ENCODE results near the gene SHISA9. TPM values are rescaled to one million over a fixed set of nuclear protein-coding genes. Genes with fewer than 3 reads are reported as not detected.

The SHISA9 gene
- total RNA-seq, 1 donor from 2014 or later: 5.3 TPM

- no peaks in the 10 kb centered on the region for H3K36me3 Mint-ChIP-seq
- no peaks in the 10 kb centered on the region for H3K27me3 Mint-ChIP-seq
- no peak overlapping the region for H3K27ac Mint-ChIP-seq
- TF ChIP-seq CTCF (conservative IDR thresholded peaks at IDR 0.05): no peak
- no peak for DNase-seq (ENCODE audit: extremely low spot score, unreplicated experiment)
- H3K9me3 Mint-ChIP-seq: no peaks in the 10 kb centered on the region
- no peaks in the 10 kb centered on the region for H3K4me1 Mint-ChIP-seq (ENCODE audit: unreplicated experiment)
- H3K4me3 Mint-ChIP-seq: no peak overlapping the region
Measured at GRCh38 chr16:13084331-13084730, 182.9 kb downstream of the SHISA9 start.

GRCh38 chr16:13093661-13094060 lies 192.3 kb downstream of the SHISA9 start:
- Mint-ChIP-seq H3K4me1 (ENCODE audit: unreplicated experiment) (no peaks in the 10 kb centered on the region), H3K4me3 (no peak overlapping the region), H3K36me3 (no peaks in the 10 kb centered on the region), H3K27me3 (no peaks in the 10 kb centered on the region), H3K9me3 (peaks cover 8% of the 10 kb centered on the region), H3K27ac (no peak overlapping the region)
- no peak for DNase-seq (ENCODE audit: extremely low spot score, unreplicated experiment)
- no peak for TF ChIP-seq CTCF (conservative IDR thresholded peaks at IDR 0.05)

GRCh38 chr16:13095061-13095460 lies 193.7 kb downstream of the SHISA9 start:
- Mint-ChIP-seq H3K9me3 (peaks cover 8% of the 10 kb centered on the region), H3K4me3 (no peak overlapping the region), H3K27me3 (no peaks in the 10 kb centered on the region), H3K27ac (no peak overlapping the region), H3K36me3 (no peaks in the 10 kb centered on the region), H3K4me1 (ENCODE audit: unreplicated experiment) (no peaks in the 10 kb centered on the region)
- DNase-seq (ENCODE audit: extremely low spot score, unreplicated experiment): no peak
- TF ChIP-seq CTCF (conservative IDR thresholded peaks at IDR 0.05): no peak

GRCh38 chr16:13098536-13098935 lies 197.1 kb downstream of the SHISA9 start:
- Mint-ChIP-seq H3K4me3 (no peak overlapping the region), H3K36me3 (no peaks in the 10 kb centered on the region), H3K9me3 (peaks cover under 1% of the 10 kb centered on the region), H3K4me1 (ENCODE audit: unreplicated experiment) (no peaks in the 10 kb centered on the region), H3K27ac (no peak overlapping the region), H3K27me3 (no peaks in the 10 kb centered on the region)
- TF ChIP-seq CTCF (conservative IDR thresholded peaks at IDR 0.05): no peak
- DNase-seq (ENCODE audit: extremely low spot score, unreplicated experiment): no peak

GRCh38 chr16:13099822-13100221 lies 198.4 kb downstream of the SHISA9 start:
- H3K4me3 Mint-ChIP-seq: no peak overlapping the region
- H3K36me3 Mint-ChIP-seq: no peaks in the 10 kb centered on the region
- no peak overlapping the region for H3K27ac Mint-ChIP-seq
- DNase-seq (ENCODE audit: extremely low spot score, unreplicated experiment): no peak
- H3K4me1 Mint-ChIP-seq (ENCODE audit: unreplicated experiment): no peaks in the 10 kb centered on the region
- H3K9me3 Mint-ChIP-seq: peaks cover 7% of the 10 kb centered on the region
- TF ChIP-seq CTCF (conservative IDR thresholded peaks at IDR 0.05): no peak
- H3K27me3 Mint-ChIP-seq: no peaks in the 10 kb centered on the region

GRCh38 chr16:13100970-13101369 lies 199.6 kb downstream of the SHISA9 start:
- no peak for DNase-seq (ENCODE audit: extremely low spot score, unreplicated experiment)
- H3K9me3 Mint-ChIP-seq: peaks cover 7% of the 10 kb centered on the region
- no peak for TF ChIP-seq CTCF (conservative IDR thresholded peaks at IDR 0.05)
- no peaks in the 10 kb centered on the region for H3K27me3 Mint-ChIP-seq
- no peak overlapping the region for H3K4me3 Mint-ChIP-seq
- H3K36me3 Mint-ChIP-seq: no peaks in the 10 kb centered on the region
- H3K27ac Mint-ChIP-seq: no peak overlapping the region
- no peaks in the 10 kb centered on the region for H3K4me1 Mint-ChIP-seq (ENCODE audit: unreplicated experiment)

Data from type B pancreatic cell (in vitro differentiated cells).